ENCODE measurements around the gene OSGIN1.

The OSGIN1 gene

DNA sequence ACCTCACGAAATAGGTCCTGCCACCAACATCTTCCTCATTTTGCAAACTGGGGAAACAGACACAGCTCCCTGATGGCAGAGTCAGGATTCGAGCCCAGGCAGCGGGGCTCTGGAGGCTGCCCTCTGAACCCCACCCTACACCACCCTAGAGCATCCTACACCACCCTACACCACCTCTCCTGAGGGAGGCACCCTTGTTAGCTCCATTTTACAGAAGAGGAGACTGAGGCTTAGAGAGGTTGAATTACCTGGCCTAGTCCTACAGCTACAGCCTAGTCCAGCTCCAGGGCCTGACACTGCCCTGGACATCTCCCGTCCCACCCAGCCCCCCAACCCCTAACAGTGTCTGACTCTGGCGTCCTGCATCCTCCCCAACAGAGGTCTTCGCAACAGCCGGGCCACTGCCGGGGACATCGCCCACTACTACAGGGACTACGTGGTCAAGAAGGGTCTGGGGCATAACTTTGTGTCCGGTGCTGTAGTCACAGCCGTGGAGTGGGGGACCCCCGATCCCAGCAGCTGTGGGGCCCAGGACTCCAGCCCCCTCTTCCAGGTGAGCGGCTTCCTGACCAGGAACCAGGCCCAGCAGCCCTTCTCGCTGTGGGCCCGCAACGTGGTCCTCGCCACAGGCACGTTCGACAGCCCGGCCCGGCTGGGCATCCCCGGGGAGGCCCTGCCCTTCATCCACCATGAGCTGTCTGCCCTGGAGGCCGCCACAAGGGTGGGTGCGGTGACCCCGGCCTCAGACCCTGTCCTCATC lies 11.8 kb downstream of the OSGIN1 start:
- TF ChIP-seq POLR2A (IDR thresholded peaks at IDR 0.05; ENCODE audit: low read depth, low read length) = no peak
- DNase-seq (ENCODE audit: insufficient read length, low spot score) (no peak), FAIRE-seq (no peak)

DNA sequence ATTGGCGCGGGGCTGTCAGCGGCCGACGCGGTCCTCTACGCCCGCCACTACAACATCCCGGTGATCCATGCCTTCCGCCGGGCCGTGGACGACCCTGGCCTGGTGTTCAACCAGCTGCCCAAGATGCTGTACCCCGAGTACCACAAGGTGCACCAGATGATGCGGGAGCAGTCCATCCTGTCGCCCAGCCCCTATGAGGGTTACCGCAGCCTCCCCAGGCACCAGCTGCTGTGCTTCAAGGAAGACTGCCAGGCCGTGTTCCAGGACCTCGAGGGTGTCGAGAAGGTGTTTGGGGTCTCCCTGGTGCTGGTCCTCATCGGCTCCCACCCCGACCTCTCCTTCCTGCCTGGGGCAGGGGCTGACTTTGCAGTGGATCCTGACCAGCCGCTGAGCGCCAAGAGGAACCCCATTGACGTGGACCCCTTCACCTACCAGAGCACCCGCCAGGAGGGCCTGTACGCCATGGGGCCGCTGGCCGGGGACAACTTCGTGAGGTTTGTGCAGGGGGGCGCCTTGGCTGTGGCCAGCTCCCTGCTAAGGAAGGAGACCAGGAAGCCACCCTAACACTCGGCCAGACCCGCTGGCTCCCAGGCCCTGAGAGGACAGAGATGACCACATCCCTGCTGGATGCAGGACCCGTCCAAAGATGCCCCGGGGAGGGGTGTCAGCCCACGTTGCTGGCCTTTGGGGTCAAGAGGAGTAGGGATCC lies 12.6 kb downstream of the OSGIN1 start:
- FAIRE-seq (no peak), DNase-seq (ENCODE audit: insufficient read length, low spot score) (no peak)
- no peak for TF ChIP-seq POLR2A (IDR thresholded peaks at IDR 0.05; ENCODE audit: low read depth, low read length)

GRCh38 chr16:83966153-83966696 lies 13.2 kb downstream of the OSGIN1 start:
- no peak for TF ChIP-seq POLR2A (IDR thresholded peaks at IDR 0.05; ENCODE audit: low read depth, low read length)
- FAIRE-seq (no peak), DNase-seq (ENCODE audit: insufficient read length, low spot score) (no peak)

GRCh38 chr16:83967091-83967490 lies 14.1 kb downstream of the OSGIN1 start:
- FAIRE-seq (no peak), DNase-seq (ENCODE audit: insufficient read length, low spot score) (no peak)
- TF ChIP-seq POLR2A (IDR thresholded peaks at IDR 0.05; ENCODE audit: low read depth, low read length) = no peak

- DNase-seq (ENCODE audit: insufficient read length, low spot score) (peak; percentile 90), FAIRE-seq (no peak)
- TF ChIP-seq POLR2A (IDR thresholded peaks at IDR 0.05; ENCODE audit: low read depth, low read length) = no peak
These were observed 14.8 kb downstream of the OSGIN1 start, which contains the start of gene NECAB2 for GRCh38 chr16:83967838-83968305. Gene NECAB2, plus strand, starts transcription at chr16:83968244. Its CDS starts 405 bp downstream, at chr16:83968649.

DNA sequence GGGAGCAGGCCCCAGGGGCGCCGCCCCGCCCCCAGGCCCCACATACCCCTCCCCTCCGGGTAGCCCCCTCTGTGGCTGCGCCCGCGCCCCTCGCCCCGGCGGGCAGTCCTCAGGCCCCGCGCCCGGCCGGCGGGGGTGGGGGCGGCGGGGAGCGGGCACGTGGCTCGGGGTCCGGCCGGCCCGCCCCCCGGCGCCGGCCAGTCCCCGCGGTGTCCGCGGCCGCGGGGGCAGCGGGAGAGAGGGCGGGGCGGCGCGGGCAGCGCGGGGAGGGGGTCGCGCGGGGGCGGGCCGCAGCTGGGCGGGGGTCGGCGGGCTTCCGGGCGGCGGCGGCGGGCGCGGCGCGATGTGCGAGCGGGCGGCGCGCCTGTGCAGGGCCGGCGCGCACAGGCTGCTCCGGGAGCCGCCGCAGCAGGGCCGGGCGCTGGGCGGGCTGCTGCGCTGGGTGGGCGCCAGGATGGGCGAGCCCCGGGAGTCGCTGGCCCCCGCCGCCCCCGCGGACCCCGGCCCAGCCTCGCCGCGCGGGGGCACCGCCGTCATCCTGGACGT lies 15.3 kb downstream of the OSGIN1 start:
- FAIRE-seq (no peak), DNase-seq (ENCODE audit: insufficient read length, low spot score) (no peak)
- TF ChIP-seq POLR2A (IDR thresholded peaks at IDR 0.05; ENCODE audit: low read depth, low read length) = no peak

- FAIRE-seq = no peak
- no peak for TF ChIP-seq POLR2A (IDR thresholded peaks at IDR 0.05; ENCODE audit: low read depth, low read length)
- DNase-seq (ENCODE audit: insufficient read length, low spot score) = no peak
These were observed 16.0 kb downstream of the OSGIN1 start for GRCh38 chr16:83968891-83969649.

DNA sequence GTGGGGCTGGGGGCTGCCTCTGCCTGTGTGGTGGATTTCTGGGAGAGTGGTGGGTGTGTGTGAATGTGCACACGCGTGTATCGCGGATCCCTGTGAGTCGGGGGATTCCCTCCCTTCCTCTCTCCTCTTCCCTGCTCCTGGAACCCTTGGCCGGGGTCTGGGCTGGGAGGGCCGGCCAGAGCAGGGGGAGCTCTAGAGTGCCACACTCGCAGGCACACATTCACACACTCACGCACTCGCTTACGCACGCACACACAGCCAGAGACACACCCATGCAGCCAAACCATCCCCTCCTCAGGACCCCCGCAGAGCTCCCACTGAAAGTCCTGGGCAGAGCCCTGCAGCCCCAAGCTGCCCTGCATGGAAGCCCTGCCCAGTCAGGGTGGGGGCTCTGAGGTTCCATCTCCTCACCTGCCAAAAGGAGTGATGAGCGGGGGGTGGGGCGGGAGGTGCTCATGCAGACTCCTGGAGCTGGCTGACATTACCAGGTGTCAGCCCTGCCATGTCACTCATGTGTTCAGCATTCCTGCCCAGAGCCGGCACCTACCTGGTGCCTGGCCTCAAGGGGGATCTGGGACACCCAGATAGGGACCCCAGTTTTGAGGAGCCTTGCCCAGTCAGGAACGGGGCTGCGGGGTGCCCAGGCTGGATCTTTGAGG lies 16.9 kb downstream of the OSGIN1 start:
- no peak for FAIRE-seq
- no peak for DNase-seq (ENCODE audit: insufficient read length, low spot score)
- no peak for TF ChIP-seq POLR2A (IDR thresholded peaks at IDR 0.05; ENCODE audit: low read depth, low read length)

DNA sequence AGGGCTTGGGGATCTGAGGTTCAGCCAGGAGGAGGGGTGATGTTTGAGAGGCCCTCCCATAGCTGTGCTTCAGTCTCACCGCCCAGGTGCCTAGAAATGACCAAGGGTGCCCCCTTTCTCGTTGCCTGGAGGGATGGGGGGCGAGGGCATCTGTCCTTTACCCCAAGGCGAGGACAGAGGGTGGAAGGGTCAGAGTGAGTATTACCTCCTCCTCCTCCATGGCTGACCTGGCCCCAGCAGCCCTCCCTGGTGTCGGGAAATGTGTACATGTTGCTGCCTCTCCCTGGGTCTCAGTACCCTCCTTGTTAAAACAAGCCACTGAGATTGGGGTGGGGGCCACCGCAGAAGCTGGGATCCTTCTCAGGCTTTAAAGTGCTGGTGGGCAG lies 17.4 kb downstream of the OSGIN1 start:
- DNase-seq (ENCODE audit: insufficient read length, low spot score) (no peak), FAIRE-seq (no peak)
- no peak for TF ChIP-seq POLR2A (IDR thresholded peaks at IDR 0.05; ENCODE audit: low read depth, low read length)

GRCh38 chr16:83971165-83972130 lies 18.4 kb downstream of the OSGIN1 start:
- no peak for DNase-seq (ENCODE audit: insufficient read length, low spot score)
- no peak for TF ChIP-seq POLR2A (IDR thresholded peaks at IDR 0.05; ENCODE audit: low read depth, low read length)
- no peak for FAIRE-seq

GRCh38 chr16:83972256-83973008 lies 19.4 kb downstream of the OSGIN1 start:
- DNase-seq (ENCODE audit: insufficient read length, low spot score) (no peak), FAIRE-seq (no peak)
- TF ChIP-seq POLR2A (IDR thresholded peaks at IDR 0.05; ENCODE audit: low read depth, low read length) = no peak

Data from H54 (cell line).